ENCODE measurements around the gene TMEM131L.
"Not testable (repeated sequence)": the region's sequence is repeated elsewhere in the genome, so short reads cannot be mapped to it uniquely, and the experiment has no call there.

TMEM131L gene

GRCh38 chr4:153649572-153649991, 183.4 kb downstream of the TMEM131L start:
- no peak for DNase-seq (ENCODE audit: low read depth, low spot score)

- DNase-seq (ENCODE audit: low read depth, low spot score), result no peak
Measured at GRCh38 chr4:153651116-153651515, 185.0 kb downstream of the TMEM131L start.

- no peak for DNase-seq (ENCODE audit: low read depth, low spot score)
Measured at GRCh38 chr4:153651587-153651986, 185.4 kb downstream of the TMEM131L start.

DNA sequence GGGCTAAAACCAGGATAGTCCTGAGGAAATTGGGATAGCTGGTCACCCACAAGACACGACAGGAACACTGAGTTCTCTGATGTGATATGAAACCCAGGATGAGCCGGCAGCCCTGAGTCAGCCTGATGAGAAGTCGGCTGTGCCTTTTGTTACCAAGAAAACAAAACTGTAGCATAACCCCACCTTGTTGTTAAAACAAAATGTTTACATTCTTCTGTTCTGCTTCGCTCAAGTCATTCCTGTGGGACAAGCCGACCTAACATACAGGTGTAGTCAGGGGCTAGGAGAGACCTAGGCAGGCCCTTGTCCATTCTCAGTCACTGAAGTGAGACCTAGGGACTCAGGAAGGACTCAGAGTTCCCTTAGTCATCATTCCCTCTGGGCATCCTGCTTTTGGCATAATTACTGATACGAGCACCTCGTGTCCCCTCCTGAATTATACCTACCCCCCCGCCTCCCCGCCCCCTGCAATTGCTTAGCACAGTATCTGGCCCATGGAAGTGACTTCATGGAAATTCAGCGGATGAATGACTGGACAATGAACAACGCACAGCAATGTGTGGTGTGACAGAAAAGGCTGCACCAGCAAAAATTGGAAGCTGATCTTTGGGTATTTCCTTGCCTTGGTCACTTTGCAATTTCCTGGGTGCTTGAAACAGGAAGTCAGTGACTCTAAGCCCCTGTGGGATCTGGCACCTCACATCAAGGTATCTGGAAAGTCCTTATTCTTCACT, 186.1 kb downstream of the TMEM131L start:
- DNase-seq (ENCODE audit: low read depth, low spot score), result no peak

DNA sequence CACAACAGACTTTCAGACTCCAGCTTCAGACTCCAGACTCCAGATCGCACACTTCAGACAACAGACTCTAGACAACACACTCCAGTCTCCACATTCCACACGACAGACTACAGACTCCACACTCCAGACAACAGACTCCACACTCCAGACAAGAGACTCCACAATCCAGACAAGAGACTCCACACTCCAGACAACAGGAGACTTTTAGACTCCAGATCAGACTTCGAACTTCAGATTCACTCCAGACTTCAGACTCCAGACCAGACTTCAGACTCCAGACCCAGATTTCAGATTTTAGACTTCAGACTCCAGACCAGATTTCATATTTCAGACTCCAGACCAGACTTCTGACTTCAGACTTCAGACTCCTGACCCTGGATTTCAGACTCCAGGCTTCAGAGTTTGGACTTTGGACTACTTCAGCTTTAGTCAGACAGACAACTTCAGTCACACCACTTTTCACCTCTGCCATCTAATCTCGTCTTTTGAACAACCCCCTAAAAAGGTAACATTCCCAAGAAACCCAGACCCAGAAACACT, 188.9 kb downstream of the TMEM131L start:
- no peak for DNase-seq (ENCODE audit: low read depth, low spot score)

GRCh38 chr4:153655928-153656327, 189.8 kb downstream of the TMEM131L start:
- DNase-seq (ENCODE audit: low read depth, low spot score), result peak; percentile 26

DNA sequence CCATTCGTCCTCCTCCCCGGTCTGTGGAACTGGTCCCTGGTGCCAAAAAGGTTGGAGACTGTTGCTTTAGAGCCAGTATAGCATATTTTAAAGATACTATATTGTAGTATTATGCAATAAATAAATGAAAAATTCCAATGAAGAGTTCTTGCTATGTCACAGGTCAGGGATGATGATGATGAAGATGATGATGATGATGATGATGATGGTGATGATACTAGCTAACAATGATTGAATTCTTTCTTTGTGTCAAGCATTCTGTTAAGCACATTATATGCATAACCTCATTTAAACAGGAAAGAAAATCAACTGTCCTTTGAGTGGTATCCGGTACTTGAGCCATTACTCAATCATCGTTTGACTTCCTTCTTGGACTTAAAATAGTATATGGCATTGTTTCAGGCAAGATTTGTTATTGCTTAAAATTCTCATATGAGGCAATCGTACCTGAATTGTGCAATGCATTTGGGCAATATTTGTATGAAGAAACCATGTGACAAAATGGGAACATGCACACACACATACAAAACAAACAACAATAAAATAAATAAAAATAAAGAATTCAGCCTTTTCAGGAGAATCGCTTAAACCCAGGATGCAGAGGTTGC, 195.2 kb downstream of the TMEM131L start:
- no peak for DNase-seq (ENCODE audit: low read depth, low spot score)

GRCh38 chr4:153661908-153662307, 195.7 kb downstream of the TMEM131L start:
- no peak for DNase-seq (ENCODE audit: low read depth, low spot score)

- no peak for DNase-seq (ENCODE audit: low read depth, low spot score)
Measured at GRCh38 chr4:153663667-153664066, 197.5 kb downstream of the TMEM131L start.

GRCh38 chr4:153666505-153666904, 200.3 kb downstream of the TMEM131L start:
- DNase-seq (ENCODE audit: low read depth, low spot score), result not testable (repeated sequence)

DNA sequence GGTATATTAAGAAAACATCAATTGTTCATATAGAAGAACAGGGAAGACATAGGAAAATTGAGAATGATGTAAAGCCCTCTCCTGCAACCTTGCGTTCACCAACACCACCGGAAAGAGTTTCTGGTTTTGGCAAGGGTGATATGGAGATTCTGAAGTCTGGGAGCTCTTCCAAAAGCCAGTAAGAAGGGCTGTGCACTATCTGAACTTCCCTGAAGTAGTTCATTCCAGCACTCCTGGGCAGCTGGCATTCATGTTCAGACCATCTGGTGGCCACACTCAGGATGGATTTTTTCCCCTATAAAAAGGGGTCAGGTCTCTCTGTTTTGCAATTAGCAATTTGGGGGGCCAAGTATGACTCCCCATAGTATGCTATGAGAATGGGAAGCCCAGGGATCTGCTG, 202.5 kb downstream of the TMEM131L start:
- DNase-seq (ENCODE audit: low read depth, low spot score), result no peak

DNA sequence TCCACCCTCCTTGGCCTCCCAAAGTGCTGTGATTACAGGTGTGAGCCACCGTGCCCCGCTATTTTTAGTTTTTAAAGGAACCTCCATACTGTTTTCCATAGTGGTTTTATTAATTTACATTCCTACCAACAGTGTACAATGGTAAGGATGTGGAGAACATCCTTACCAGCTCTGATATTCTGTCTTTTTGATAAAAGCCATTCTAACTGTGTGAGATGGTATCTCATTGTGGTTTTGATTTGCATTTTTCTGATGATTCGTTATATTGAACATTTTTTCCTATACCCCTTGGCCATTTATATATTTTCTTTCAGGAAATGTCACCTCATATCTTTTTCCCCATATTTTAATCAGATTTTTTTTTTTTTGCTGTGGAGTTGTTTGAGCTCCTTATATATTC, 203.7 kb downstream of the TMEM131L start:
- no peak for DNase-seq (ENCODE audit: low read depth, low spot score)

DNA sequence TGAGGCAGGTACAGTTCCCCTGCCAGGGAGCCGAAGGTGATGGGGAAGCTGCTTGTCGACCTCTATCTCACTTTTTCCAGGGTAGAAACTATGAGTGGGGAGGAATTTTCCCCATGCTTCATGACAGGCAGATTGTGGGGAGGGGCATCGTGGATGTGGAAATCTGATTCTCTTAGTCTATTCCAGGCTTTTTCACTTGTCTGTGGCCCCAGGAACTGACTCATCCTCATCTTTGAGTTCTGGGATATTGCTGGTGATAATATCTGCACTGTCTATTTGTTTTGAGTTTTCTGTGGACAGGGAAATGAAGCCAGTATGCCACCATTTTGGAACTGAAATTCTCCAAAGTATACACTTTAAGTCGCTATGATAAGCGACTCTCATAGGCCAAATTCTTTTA, 210.3 kb downstream of the TMEM131L start:
- no peak for DNase-seq (ENCODE audit: low read depth, low spot score)

DNA sequence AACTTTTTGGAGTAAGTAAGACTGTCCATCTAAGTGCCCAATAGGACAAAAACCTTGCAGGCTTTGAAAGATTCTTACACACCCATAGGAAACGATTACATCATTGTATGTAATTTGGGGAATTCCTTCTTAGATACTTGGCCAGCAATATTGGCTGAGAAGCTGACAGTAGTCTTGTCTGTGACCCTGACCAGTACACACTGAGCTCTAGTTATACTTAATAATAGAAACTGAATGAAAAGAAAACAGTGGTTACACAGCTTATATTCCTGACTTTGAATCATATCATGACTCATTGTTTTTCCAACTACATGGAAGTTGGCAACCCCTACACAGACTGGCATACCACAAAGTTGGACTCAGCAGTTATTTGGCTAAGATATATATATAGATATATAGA, 210.8 kb downstream of the TMEM131L start:
- peak; percentile 66 for DNase-seq (ENCODE audit: low read depth, low spot score)

DNA sequence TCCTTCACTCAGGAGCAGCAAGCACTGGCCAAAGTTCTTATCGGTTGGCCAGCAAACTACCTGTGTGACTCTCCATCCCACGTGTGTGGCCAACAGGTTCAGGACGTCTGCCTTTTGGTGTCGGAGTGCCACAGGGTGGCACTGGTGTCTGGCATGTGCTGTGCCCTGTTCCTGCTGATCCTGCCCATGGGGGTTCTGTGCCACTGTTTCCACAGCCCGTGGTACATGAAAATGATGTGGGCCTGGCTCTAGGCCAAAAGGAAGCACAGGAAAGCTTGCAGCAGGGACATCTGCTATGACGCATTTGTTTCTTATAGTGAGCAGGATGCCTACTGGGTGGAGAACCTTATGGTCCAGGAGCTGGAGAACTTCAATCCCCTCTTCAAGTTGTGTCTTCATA, 213.3 kb downstream of the TMEM131L start:
- DNase-seq (ENCODE audit: low read depth, low spot score), result no peak

DNA sequence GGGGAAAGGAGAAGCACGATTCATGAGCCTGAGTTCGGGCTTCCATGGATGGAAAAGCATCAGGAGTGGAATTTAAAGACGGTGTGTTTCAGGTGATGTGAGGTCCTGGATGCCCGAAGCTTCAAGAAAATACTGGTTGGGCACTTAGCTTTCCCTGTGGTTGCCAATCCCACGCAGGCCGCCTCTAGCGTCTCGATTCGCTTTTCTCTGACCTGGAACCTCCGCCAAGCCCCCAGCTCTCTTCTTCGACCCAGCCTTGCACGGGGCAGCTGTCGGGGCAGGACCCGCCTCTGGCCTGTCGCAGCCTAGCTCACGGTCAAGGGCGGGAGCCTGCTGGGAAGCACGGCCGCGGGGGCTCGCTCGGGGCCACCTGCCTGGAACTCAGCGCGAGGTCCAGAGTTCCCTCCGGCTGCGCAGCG, 217.6 kb downstream of the TMEM131L start:
- no peak for DNase-seq (ENCODE audit: low read depth, low spot score)

DNA sequence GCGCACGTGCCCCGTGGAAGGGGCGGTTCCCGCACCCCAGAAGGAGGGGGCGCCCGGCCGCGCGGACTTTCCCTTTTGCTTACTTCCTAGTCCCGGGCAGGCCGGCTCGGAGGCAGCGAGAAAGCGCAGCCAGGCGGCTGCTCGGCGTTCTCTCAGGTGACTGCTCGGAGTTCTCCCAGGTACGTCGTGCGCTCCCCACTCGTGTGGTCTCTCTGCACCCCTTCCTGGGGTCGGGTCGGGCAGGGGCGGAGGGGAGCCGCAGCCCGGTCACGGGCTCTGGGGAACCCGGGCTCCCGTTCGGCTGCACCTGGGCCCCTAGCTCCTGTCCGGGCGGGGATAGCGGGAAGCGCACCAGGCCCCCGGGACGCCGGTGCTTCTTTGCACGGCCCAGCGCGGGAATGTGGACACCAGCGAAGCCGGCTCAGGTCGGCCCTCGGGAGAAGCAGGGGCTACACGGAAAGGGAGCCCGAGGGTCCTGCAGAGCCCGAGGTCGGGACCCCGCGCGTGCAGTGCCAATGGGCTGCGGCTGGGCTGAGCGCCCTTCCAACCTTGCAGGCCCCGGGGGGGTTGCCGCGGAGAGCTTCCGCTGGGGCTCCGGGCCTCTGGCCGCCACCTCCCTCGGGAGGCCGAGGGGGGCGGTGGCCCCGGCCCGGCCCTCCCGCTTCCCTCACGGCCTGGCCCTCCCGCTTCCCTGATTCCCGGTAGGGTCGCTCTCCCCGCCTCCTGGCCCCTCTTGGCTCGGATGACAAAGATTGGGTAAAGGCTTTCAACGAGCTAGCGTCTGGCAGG, 218.2 kb downstream of the TMEM131L start, which contains the start of gene TLR2:
Gene TLR2 (plus strand): TSS at position 99 of the 789 bp plus-strand sequence. CDS start 18,628 bp downstream, outside the sequence.
- no peak for DNase-seq (ENCODE audit: low read depth, low spot score)

GRCh38 chr4:153684971-153685371, 218.8 kb downstream of the TMEM131L start:
- no peak for DNase-seq (ENCODE audit: low read depth, low spot score)

Data from brain pericyte (primary cell).